CD14-positive monocyte (primary cell): Measurements from ENCODE around the gene CENPA. TPM values are rescaled to one million over a fixed set of nuclear protein-coding genes. Genes with fewer than 3 reads are reported as not detected.

Source experiments
- DNase-seq, 3 donors: peaks; one replicate each; pipeline ENCODE4 v3.0.0-alpha.2; 2011 to 2022
- H2AFZ ChIP-seq: 2 replicates; pipeline ENCODE4 v1.6.0; 2012; ENCODE audit warnings: mild to moderate bottlenecking, low read depth, low read length, inconsistent platforms; ENCODE audit not compliant: insufficient read depth, poor library complexity, severe bottlenecking
- H3K27ac ChIP-seq, 2 donors: 1 replicate in 1 of 2; 2 replicates in 1 of 2; pipeline ENCODE4 v1.5.1; 2012 to 2013; ENCODE audit warnings: low read length in 2 of 2, control low read depth in 1 of 2, inconsistent platforms in 1 of 2, low read depth in 1 of 2, mild to moderate bottlenecking in 1 of 2
- H3K27me3 ChIP-seq, 2 donors: one replicate each; pipeline versions ENCODE4 v1.6.0 to v1.6.1; 2011 to 2013; ENCODE audit warnings: low read length in 2 of 2; ENCODE audit not compliant: control insufficient read depth in 2 of 2, insufficient read depth in 2 of 2
- H3K36me3 ChIP-seq, 2 donors: replicated peaks in 1 of 2; 1 replicate in 1 of 2; 2 replicates in 1 of 2; pipeline versions ENCODE4 v1.5.1 to v1.6.1; 2012 to 2013; ENCODE audit warnings: low read length in 2 of 2, control low read depth in 1 of 2, inconsistent platforms in 1 of 2, mild to moderate bottlenecking in 1 of 2; ENCODE audit not compliant: insufficient read depth in 2 of 2, control insufficient read depth in 1 of 2
- H3K4me1 ChIP-seq, 2 donors: 1 replicate in 1 of 2; 2 replicates in 1 of 2; pipeline versions ENCODE4 v1.5.1 to v1.6.1; 2012 to 2013; ENCODE audit warnings: low read length in 2 of 2, control low read depth in 1 of 2, inconsistent platforms in 1 of 2, mild to moderate bottlenecking in 1 of 2, moderate library complexity in 1 of 2; ENCODE audit not compliant: insufficient read depth in 2 of 2, control insufficient read depth in 1 of 2
- H3K4me2 ChIP-seq: replicated peaks from 2 replicates; pipeline ENCODE3; 2012; ENCODE audit warnings: low read length, moderate library complexity, mild to moderate bottlenecking; ENCODE audit not compliant: poor library complexity, severe bottlenecking; ENCODE audit errors: extremely low read depth
- H3K4me3 ChIP-seq, 3 experiments: fragments of 200-600 bp in 1 of 3; sonication (generic) in 1 of 3; replicated peaks in 1 of 3; 1 replicate in 2 of 3; 2 replicates in 1 of 3; pipeline ENCODE4 v1.5.1; 2011 to 2013; ENCODE audit warnings: low read length in 3 of 3, mild to moderate bottlenecking in 3 of 3, control low read depth in 2 of 3, low read depth in 2 of 3, inconsistent platforms in 1 of 3, moderate library complexity in 1 of 3
- H3K79me2 ChIP-seq: 2 replicates; pipeline ENCODE4 v1.6.0; 2012; ENCODE audit warnings: mild to moderate bottlenecking, control low read depth, inconsistent platforms, low read length, moderate library complexity; ENCODE audit not compliant: insufficient read depth
- H3K9ac ChIP-seq: 2 replicates; pipeline ENCODE4 v1.6.0; 2017; ENCODE audit warnings: low read length, mild to moderate bottlenecking; ENCODE audit not compliant: insufficient read depth, poor library complexity, severe bottlenecking
- H3K9me3 ChIP-seq, 2 donors: replicated peaks in 1 of 2; 1 replicate in 1 of 2; 2 replicates in 1 of 2; pipeline versions ENCODE4 v1.5.1 to v1.6.1; 2012 to 2013; ENCODE audit warnings: low read length in 2 of 2, control low read depth in 1 of 2; ENCODE audit not compliant: control insufficient read depth in 1 of 2, insufficient read depth in 1 of 2
- H4K20me1 ChIP-seq: 2 replicates; pipeline ENCODE4 v1.6.0; 2012; ENCODE audit warnings: mild to moderate bottlenecking, low read length, control low read depth, moderate library complexity; ENCODE audit not compliant: insufficient read depth
- H3K27ac Mint-ChIP-seq, 7 donors: one replicate each; pipeline ENCODE4 v1.8.0; 2020; ENCODE audit warnings: mild to moderate bottlenecking in 7 of 7, mixed read lengths in 7 of 7, moderate library complexity in 6 of 7, inconsistent platforms in 2 of 7
- H3K27me3 Mint-ChIP-seq, 3 donors: one replicate each; pipeline ENCODE4 v1.8.0; 2021 to 2022; ENCODE audit warnings: low read depth in 3 of 3, mild to moderate bottlenecking in 3 of 3, mixed read lengths in 3 of 3, moderate library complexity in 3 of 3, inconsistent platforms in 1 of 3
- H3K36me3 Mint-ChIP-seq, 2 donors: one replicate each; pipeline ENCODE4 v1.8.0; 2020; ENCODE audit warnings: mixed read lengths in 2 of 2, inconsistent platforms in 1 of 2, mild to moderate bottlenecking in 1 of 2
- H3K4me1 Mint-ChIP-seq: one replicate; pipeline ENCODE4 v1.8.0; 2020; ENCODE audit warnings: mild to moderate bottlenecking, mixed read lengths
- H3K4me3 Mint-ChIP-seq, 2 donors: one replicate each; pipeline ENCODE4 v1.8.0; 2020; ENCODE audit warnings: mild to moderate bottlenecking in 2 of 2, mixed read lengths in 2 of 2, moderate library complexity in 1 of 2
- H3K9me3 Mint-ChIP-seq, 7 donors: one replicate each; pipeline ENCODE4 v1.8.0; 2020 to 2022; ENCODE audit warnings: mixed read lengths in 7 of 7, mild to moderate bottlenecking in 6 of 7, moderate library complexity in 6 of 7, inconsistent platforms in 2 of 7
- CTCF ChIP-seq: fragments of 200-600 bp; IDR thresholded peaks from one replicate; pipeline ENCODE4 v1.8.0; 2022; ENCODE audit warnings: antibody characterized with exemption, mild to moderate bottlenecking
- WGBS: methylation state at CpG from one replicate; pipeline ENCODE4 v1.1.5; 2013; ENCODE audit warnings: missing lambda C conversion rate; ENCODE audit not compliant: insufficient coverage; 5-methylcytosine and 5-hydroxymethylcytosine counted together
- intact Hi-C, 2 donors: fragments of 100-400 bp; cut with micrococcal nuclease; formaldehyde crosslinking; loops; one replicate each; pipeline versions ENCODE4 v1.15.0 to v1.15.1; 2023
- polyA plus RNA-seq, 3 donors: library from polyadenylated mRNA; depleted of rRNA in 1 of 3; unstranded in 2 of 3; stranded (reverse) in 1 of 3; fragments of 300-500 nt in 2 of 3; fragments of >200 nt in 1 of 3; fragmentation: Illumina TruSeq in 2 of 3; gene quantifications; 1 replicate in 2 of 3; 2 replicates in 1 of 3; pipeline ENCODE4 v1.2.3, GENCODE V29; 2012 to 2021

Gene CENPA
- polyA plus RNA-seq, 3 donors: 0.24 TPM; not detected in 2

DNA sequence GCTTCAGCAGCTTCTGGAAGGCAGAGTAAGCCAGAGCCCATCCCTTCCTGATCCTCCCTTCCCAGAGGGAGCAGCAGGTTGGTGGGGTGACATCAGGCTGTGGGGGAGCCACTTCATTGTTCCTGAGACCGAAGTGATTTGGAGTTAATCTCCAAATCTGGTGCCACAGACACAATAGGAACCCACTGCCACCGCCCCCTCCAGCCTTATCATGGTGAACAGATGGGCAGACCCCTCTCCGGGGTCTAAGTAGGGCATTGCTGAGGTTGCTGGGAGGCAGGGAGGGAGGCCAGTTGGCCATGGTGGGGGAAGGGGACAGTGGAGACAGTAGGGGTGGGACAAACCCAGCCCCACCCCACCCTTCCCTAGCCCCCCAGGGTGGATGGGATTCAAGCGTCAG, 47.4 kb upstream of the CENPA start:
- Histone ChIP-seq H3K27me3 (no peaks in the 10 kb centered on the region), H3K36me3 (no peaks in the 10 kb centered on the region), H3K27ac (no peak overlapping the region), H3K9ac (no peak overlapping the region), H3K4me2 (no peak overlapping the region), H2AFZ (no peak overlapping the region), H3K9me3 (no peaks in the 10 kb centered on the region), H3K79me2 (no peaks in the 10 kb centered on the region), H4K20me1 (no peaks in the 10 kb centered on the region), H3K4me1 (no peaks in the 10 kb centered on the region), H3K4me3 (no peak overlapping the region)
- intact Hi-C loops: no loop called here
- Mint-ChIP-seq H3K27me3 (peaks cover 18 to 21% (median 18%) of the 10 kb centered on the region in 3 donors), H3K9me3 (peaks cover 0 to 4% (median 0%) of the 10 kb centered on the region in 7 donors), H3K4me3 (no peak overlapping the region), H3K36me3 (no peaks in the 10 kb centered on the region), H3K4me1 (no peaks in the 10 kb centered on the region), H3K27ac (no peak overlapping the region)
- no peak for TF ChIP-seq CTCF
- 83% methylated on average over 1 of the region's 4 CpGs for WGBS
- no peak for DNase-seq

DNA sequence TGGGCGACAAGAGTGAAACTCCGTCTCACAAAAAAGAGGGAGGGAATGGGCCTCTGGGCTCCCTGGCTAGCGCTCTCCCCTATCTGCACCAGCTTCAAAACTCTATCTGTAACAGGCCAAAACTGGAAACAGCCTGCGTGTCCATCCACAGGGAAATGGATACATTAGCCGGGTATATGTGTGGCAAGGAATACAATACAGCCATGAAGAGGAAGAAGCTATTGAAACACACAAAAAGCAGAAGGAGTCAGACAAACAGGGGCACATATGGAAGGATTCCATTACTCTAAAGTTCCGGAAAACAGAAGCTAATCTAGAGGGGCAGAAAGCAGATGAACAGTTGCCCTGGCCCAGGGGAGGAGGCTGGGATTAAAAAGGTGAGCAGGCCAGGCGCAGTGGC, 46.3 kb upstream of the CENPA start:
- H3K27ac Mint-ChIP-seq: no peak overlapping the region
- Histone ChIP-seq H3K36me3 (no peaks in the 10 kb centered on the region), H3K9ac (no peak overlapping the region), H3K27me3 (no peaks in the 10 kb centered on the region), H3K9me3 (no peaks in the 10 kb centered on the region), H3K27ac (no peak overlapping the region), H3K4me3 (no peak overlapping the region), H3K4me1 (no peaks in the 10 kb centered on the region), H4K20me1 (no peaks in the 10 kb centered on the region), H3K4me2 (no peak overlapping the region), H2AFZ (no peak overlapping the region), H3K79me2 (no peaks in the 10 kb centered on the region)
- DNase-seq: no peak
- H3K4me1 Mint-ChIP-seq: no peaks in the 10 kb centered on the region
- H3K9me3 Mint-ChIP-seq: peaks cover 0 to 4% (median 0%) of the 10 kb centered on the region in 7 donors
- H3K36me3 Mint-ChIP-seq: no peaks in the 10 kb centered on the region
- H3K27me3 Mint-ChIP-seq: peaks cover 14 to 18% (median 18%) of the 10 kb centered on the region in 3 donors
- TF ChIP-seq CTCF: no peak
- 75% methylated on average over 1 of the region's 7 CpGs for WGBS
- intact Hi-C loops: no loop called here
- H3K4me3 Mint-ChIP-seq: no peak overlapping the region
